ENCODE measurements around the gene RAVER2. TPM values are rescaled to one million over a fixed set of nuclear protein-coding genes. Genes with fewer than 3 reads are reported as not detected.

The RAVER2 gene
- total RNA-seq, 1 experiment from 2014 or later, result 20.3 TPM

DNA sequence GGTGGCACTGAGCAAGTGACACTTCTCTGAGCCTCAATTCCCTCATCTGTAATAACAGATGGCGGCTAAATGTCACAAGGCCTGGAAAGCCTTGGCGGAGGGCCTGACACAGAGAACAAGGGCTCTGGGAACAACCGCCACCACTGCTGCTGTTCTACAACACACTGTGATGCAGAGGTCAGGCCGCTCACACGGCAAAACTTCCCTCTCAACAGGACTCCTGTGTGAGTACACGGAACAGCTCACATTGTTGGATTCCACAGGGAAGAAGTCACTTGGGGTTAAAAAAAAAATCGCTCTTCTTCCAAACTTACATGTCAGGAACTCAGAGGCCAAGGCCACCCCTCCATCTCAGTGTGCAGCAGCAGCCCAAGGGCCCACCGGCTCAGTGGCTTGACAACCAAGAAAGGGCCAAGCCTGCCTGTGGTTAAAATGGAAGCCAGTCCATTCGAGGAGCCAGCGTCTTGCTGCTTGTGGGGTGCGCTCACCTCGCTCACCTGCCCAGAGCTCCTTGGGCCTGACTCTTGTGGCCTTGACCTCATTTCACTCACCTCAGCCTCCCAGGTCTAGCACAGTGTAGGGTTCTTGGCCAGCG, 101.1 kb downstream of the RAVER2 start:
- POLR2A ChIA-PET, result interaction anchor here (0.5 kb wide), 1 partner anchor 928 kb away, joined by 3 read pairs; no protein-coding TSS in a partner anchor
- DNase-seq (ENCODE audit: low spot score) (no peak), ATAC-seq (no peak)
- Mint-ChIP-seq H3K9me3 (no peaks in the 10 kb centered on the region), H3K4me1 (no peaks in the 10 kb centered on the region), H3K27me3 (ENCODE audit: low read depth) (no peaks in the 10 kb centered on the region), H3K36me3 (peaks cover 12% of the 10 kb centered on the region), H3K4me3 (no peak overlapping the region), H3K27ac (no peak overlapping the region)
- TF ChIP-seq FOXJ3 (CRISPR knock-in tag; IDR thresholded peaks at IDR 0.05; ENCODE audit: borderline replicate concordance) (no peak), ESRRA (CRISPR knock-in tag; IDR thresholded peaks at IDR 0.05; ENCODE audit: borderline replicate concordance) (no peak), ZNF423 (CRISPR knock-in tag; IDR thresholded peaks at IDR 0.05) (no peak), ZNF219 (CRISPR knock-in tag; IDR thresholded peaks at IDR 0.05; ENCODE audit: borderline replicate concordance) (no peak), NFE2L1 (CRISPR knock-in tag; IDR thresholded peaks at IDR 0.05) (no peak), SMAD4 (CRISPR knock-in tag; IDR thresholded peaks at IDR 0.05) (no peak), AFF4 (CRISPR knock-in tag; IDR thresholded peaks at IDR 0.05; ENCODE audit: borderline replicate concordance) (no peak), GRHL2 (CRISPR knock-in tag; IDR thresholded peaks at IDR 0.05; ENCODE audit: insufficient replicate concordance, severe bottlenecking) (no peak), ELF4 (CRISPR knock-in tag; IDR thresholded peaks at IDR 0.05; ENCODE audit: low read depth) (no peak), MYBL2 (CRISPR knock-in tag; IDR thresholded peaks at IDR 0.05) (no peak), ZNF263 (CRISPR knock-in tag; IDR thresholded peaks at IDR 0.05; ENCODE audit: low read depth) (no peak), SOX15 (CRISPR knock-in tag; IDR thresholded peaks at IDR 0.05) (no peak)
- TF ChIP-seq, protein P1, sequence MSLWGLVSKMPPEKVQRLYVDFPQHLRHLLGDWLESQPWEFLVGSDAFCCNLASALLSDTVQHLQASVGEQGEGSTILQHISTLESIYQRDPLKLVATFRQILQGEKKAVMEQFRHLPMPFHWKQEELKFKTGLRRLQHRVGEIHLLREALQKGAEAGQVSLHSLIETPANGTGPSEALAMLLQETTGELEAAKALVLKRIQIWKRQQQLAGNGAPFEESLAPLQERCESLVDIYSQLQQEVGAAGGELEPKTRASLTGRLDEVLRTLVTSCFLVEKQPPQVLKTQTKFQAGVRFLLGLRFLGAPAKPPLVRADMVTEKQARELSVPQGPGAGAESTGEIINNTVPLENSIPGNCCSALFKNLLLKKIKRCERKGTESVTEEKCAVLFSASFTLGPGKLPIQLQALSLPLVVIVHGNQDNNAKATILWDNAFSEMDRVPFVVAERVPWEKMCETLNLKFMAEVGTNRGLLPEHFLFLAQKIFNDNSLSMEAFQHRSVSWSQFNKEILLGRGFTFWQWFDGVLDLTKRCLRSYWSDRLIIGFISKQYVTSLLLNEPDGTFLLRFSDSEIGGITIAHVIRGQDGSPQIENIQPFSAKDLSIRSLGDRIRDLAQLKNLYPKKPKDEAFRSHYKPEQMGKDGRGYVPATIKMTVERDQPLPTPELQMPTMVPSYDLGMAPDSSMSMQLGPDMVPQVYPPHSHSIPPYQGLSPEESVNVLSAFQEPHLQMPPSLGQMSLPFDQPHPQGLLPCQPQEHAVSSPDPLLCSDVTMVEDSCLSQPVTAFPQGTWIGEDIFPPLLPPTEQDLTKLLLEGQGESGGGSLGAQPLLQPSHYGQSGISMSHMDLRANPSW (CRISPR knock-in tag; conservative IDR thresholded peaks at IDR 0.05; ENCODE audit: low read depth), result no peak
- CTCF ChIA-PET, result no interaction called here

- no peaks in the 10 kb centered on the region for H3K9me3 Mint-ChIP-seq
- H3K27me3 Mint-ChIP-seq (ENCODE audit: low read depth), result no peaks in the 10 kb centered on the region
- no peak overlapping the region for H3K27ac Mint-ChIP-seq
Measured at GRCh38 chr1:64846573-64847430, 101.9 kb downstream of the RAVER2 start.

More at GRCh38 chr1:64846573-64847430, 101.9 kb downstream of the RAVER2 start:
- TF ChIP-seq, protein P2, sequence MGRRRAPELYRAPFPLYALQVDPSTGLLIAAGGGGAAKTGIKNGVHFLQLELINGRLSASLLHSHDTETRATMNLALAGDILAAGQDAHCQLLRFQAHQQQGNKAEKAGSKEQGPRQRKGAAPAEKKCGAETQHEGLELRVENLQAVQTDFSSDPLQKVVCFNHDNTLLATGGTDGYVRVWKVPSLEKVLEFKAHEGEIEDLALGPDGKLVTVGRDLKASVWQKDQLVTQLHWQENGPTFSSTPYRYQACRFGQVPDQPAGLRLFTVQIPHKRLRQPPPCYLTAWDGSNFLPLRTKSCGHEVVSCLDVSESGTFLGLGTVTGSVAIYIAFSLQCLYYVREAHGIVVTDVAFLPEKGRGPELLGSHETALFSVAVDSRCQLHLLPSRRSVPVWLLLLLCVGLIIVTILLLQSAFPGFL (CRISPR knock-in tag; IDR thresholded peaks at IDR 0.05; ENCODE audit: borderline replicate concordance), result no peak
- TF ChIP-seq HMGA2 (CRISPR knock-in tag; IDR thresholded peaks at IDR 0.05) (no peak), NFE2L1 (CRISPR knock-in tag; IDR thresholded peaks at IDR 0.05) (no peak), OVOL2 (CRISPR knock-in tag; IDR thresholded peaks at IDR 0.05; ENCODE audit: borderline replicate concordance) (no peak), ERG (CRISPR knock-in tag; IDR thresholded peaks at IDR 0.05) (no peak), PRRX2 (CRISPR knock-in tag; IDR thresholded peaks at IDR 0.05) (no peak), ZNF121 (CRISPR knock-in tag; IDR thresholded peaks at IDR 0.05) (no peak), ZNF671 (CRISPR knock-in tag; IDR thresholded peaks at IDR 0.05) (no peak), ZNF219 (CRISPR knock-in tag; IDR thresholded peaks at IDR 0.05; ENCODE audit: borderline replicate concordance) (no peak), ZBTB43 (CRISPR knock-in tag; IDR thresholded peaks at IDR 0.05) (no peak), GABPB1 (CRISPR knock-in tag; IDR thresholded peaks at IDR 0.05) (no peak), SMAD4 (CRISPR knock-in tag; IDR thresholded peaks at IDR 0.05) (no peak)
- TF ChIP-seq, protein P3, sequence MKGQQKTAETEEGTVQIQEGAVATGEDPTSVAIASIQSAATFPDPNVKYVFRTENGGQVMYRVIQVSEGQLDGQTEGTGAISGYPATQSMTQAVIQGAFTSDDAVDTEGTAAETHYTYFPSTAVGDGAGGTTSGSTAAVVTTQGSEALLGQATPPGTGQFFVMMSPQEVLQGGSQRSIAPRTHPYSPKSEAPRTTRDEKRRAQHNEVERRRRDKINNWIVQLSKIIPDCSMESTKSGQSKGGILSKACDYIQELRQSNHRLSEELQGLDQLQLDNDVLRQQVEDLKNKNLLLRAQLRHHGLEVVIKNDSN (CRISPR knock-in tag; IDR thresholded peaks at IDR 0.05), result no peak
- no peaks in the 10 kb centered on the region for H3K4me1 Mint-ChIP-seq
- ChIA-PET POLR2A (no interaction called here), CTCF (no interaction called here)
- DNase-seq (ENCODE audit: low spot score) (no peak), ATAC-seq (no peak)
- peaks cover 10% of the 10 kb centered on the region for H3K36me3 Mint-ChIP-seq
- no peak overlapping the region for H3K4me3 Mint-ChIP-seq
